Measurements from ENCODE around the gene SKIL.

The SKIL gene

GRCh38 chr3:170421111-170421641 lies 63.7 kb downstream of the SKIL start:
- CTCF ChIA-PET: no interaction called here
- POLR2A ChIA-PET: no interaction called here
- no peak for TF ChIP-seq CTCF (IDR thresholded peaks at IDR 0.05; ENCODE audit: control extremely low read depth, extremely low read depth, low read depth, missing control alignments)
- DNase-seq (ENCODE audit: extremely low spot score): no peak

- no peak for TF ChIP-seq CTCF (IDR thresholded peaks at IDR 0.05; ENCODE audit: control extremely low read depth, extremely low read depth, low read depth, missing control alignments)
- ChIA-PET POLR2A (no interaction called here), CTCF (interaction anchor here (2.2 kb wide), 1 partner anchor 390 kb away, joined by 9 read pairs; no protein-coding TSS in a partner anchor)
- DNase-seq (ENCODE audit: extremely low spot score): no peak
Observed at GRCh38 chr3:170421758-170422157, 64.2 kb downstream of the SKIL start.

- no peak for TF ChIP-seq CTCF (IDR thresholded peaks at IDR 0.05; ENCODE audit: control extremely low read depth, extremely low read depth, low read depth, missing control alignments)
- ChIA-PET POLR2A (no interaction called here), CTCF (interaction anchor here (1.4 to 2.2 kb wide), 4 partner anchors 9 to 389 kb away, joined by 3 to 13 read pairs (median 8); no protein-coding TSS in a partner anchor)
- DNase-seq (ENCODE audit: extremely low spot score): no peak
Observed at GRCh38 chr3:170423001-170423615, 65.6 kb downstream of the SKIL start.

DNA sequence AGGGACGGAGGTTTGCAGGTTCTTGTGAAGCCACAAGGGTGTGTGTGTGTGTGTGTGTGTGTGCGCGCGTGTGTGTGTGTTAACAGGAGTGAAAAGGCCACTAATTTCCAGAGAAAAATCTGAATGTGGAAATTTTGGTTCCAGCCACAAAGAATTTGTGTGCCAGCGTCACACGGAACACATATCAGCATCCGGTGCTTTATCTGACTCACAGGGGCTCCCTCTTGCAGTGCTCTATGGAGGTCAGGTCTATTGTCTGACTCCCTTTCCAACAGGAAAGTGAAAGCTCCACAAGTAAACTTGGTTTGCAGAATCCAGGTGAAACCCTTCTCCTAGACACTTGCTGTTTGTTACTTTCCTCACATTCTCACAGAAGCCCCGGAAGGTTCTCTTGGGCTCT lies 67.4 kb downstream of the SKIL start:
- CTCF ChIA-PET: interaction anchor here (1.2 to 1.6 kb wide), 3 partner anchors 8 to 387 kb away, joined by 5 to 9 read pairs (median 7); no protein-coding TSS in a partner anchor
- DNase-seq (ENCODE audit: extremely low spot score): no peak
- POLR2A ChIA-PET: no interaction called here
- TF ChIP-seq CTCF (IDR thresholded peaks at IDR 0.05; ENCODE audit: control extremely low read depth, extremely low read depth, low read depth, missing control alignments): no peak

DNA sequence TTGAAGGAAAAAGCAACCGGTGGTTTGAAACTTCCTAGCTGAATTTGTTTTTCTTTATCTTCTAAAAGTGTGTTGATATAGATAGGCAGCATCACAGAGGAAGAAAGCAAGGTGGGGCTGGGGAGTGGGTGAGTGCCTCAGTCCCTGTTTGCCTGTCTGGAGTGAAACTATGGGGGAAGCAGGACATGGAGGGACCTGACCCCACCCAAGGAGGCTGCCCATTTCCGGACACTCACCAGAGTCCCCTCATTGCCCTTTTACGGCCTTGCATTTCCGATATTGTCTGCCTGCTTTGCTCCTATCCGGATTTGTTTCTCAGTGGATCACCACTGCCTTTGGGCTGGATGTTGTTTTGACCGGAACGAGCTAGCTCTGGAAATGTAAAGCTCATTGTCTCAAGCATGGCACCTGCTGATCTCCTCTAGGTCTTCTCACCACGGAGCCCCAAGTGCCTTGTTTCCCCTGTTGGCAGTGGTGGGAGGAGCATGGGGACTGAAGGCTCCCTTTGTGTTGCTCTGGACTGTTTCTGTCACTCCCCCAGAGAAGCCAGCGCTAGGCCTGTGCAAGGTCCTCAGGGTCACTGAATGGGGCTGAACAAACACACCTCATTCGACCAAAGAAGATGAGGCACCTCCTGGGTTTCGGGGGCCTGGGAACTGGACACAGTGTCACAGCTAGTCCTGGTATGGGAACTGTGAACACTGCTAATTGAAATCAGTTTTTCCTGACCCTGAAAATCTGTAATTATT lies 68.2 kb downstream of the SKIL start:
- CTCF ChIA-PET: interaction anchor here (1.2 to 1.6 kb wide), 3 partner anchors 9 to 386 kb away, joined by 5 to 9 read pairs (median 7); no protein-coding TSS in a partner anchor
- POLR2A ChIA-PET: no interaction called here
- no peak for TF ChIP-seq CTCF (IDR thresholded peaks at IDR 0.05; ENCODE audit: control extremely low read depth, extremely low read depth, low read depth, missing control alignments)
- DNase-seq (ENCODE audit: extremely low spot score): no peak

GRCh38 chr3:170426240-170426797 lies 68.8 kb downstream of the SKIL start:
- TF ChIP-seq CTCF (IDR thresholded peaks at IDR 0.05; ENCODE audit: control extremely low read depth, extremely low read depth, low read depth, missing control alignments): no peak
- no peak for DNase-seq (ENCODE audit: extremely low spot score)
- ChIA-PET POLR2A (no interaction called here), CTCF (interaction anchor here (1.4 to 1.6 kb wide), 2 partner anchors 9 to 13 kb away, joined by 5 to 9 read pairs; no protein-coding TSS in a partner anchor)

Data from GM10248 (cell line).